HG02571 (cell line): ENCODE data around the gene RGP1.

Source experiments
- ATAC-seq: cut with Tn5 transposase; IDR thresholded peaks from one replicate; pipeline ENCODE4 v1.9.1; 2021; ENCODE audit warnings: mild to moderate bottlenecking, moderate library complexity; ENCODE audit not compliant: unreplicated experiment

Gene RGP1

GRCh38 chr9:35743452-35743851 lies 5.6 kb upstream of the RGP1 start:
- no peak for ATAC-seq

GRCh38 chr9:35743880-35744518 lies 5.1 kb upstream of the RGP1 start:
- no peak for ATAC-seq

GRCh38 chr9:35745569-35745968 lies 3.5 kb upstream of the RGP1 start:
- ATAC-seq, result no peak

- no peak for ATAC-seq
Observed at GRCh38 chr9:35746583-35746982, 2.5 kb upstream of the RGP1 start.

GRCh38 chr9:35748242-35748857 lies 737 bp upstream of the RGP1 start:
- peak; percentile 2 for ATAC-seq

- peak; percentile 38 for ATAC-seq
Observed at GRCh38 chr9:35749515-35750255, 598 bp downstream of the RGP1 start.

- ATAC-seq, result no peak
Observed at GRCh38 chr9:35750256-35750531, 1.1 kb downstream of the RGP1 start.

- ATAC-seq, result no peak
Observed at GRCh38 chr9:35753466-35753865, 4.4 kb downstream of the RGP1 start.

GRCh38 chr9:35754264-35754663 lies 5.2 kb downstream of the RGP1 start, which contains the start of gene MSMP:
MSMP (minus strand) TSS chr9:35754276; CDS start chr9:35754129, 147 bp downstream.
- ATAC-seq, result no peak

- no peak for ATAC-seq
Observed at GRCh38 chr9:35755071-35755470, 6.0 kb downstream of the RGP1 start.

GRCh38 chr9:35756275-35757225 lies 7.5 kb downstream of the RGP1 start:
- ATAC-seq, result peak; percentile 52

GRCh38 chr9:35757226-35757891 lies 8.3 kb downstream of the RGP1 start:
- ATAC-seq, result peak; percentile 39

- ATAC-seq, result no peak
Observed at GRCh38 chr9:35757892-35758275, 8.8 kb downstream of the RGP1 start.

- no peak for ATAC-seq
Observed at GRCh38 chr9:35758475-35759050, 9.5 kb downstream of the RGP1 start.

- no peak for ATAC-seq
Observed at GRCh38 chr9:35759795-35760194, 10.7 kb downstream of the RGP1 start.

- no peak for ATAC-seq
Observed at GRCh38 chr9:35760651-35761050, 11.6 kb downstream of the RGP1 start.

- no peak for ATAC-seq
Observed at GRCh38 chr9:35763181-35763580, 14.1 kb downstream of the RGP1 start.

GRCh38 chr9:35763803-35764202 lies 14.7 kb downstream of the RGP1 start:
- no peak for ATAC-seq

GRCh38 chr9:35766997-35767396 lies 17.9 kb downstream of the RGP1 start:
- no peak for ATAC-seq

GRCh38 chr9:35767458-35767857 lies 18.4 kb downstream of the RGP1 start:
- no peak for ATAC-seq
